ENCODE measurements around the gene PDE6G. TPM values are rescaled to one million over a fixed set of nuclear protein-coding genes. Genes with fewer than 3 reads are reported as not detected.
A peak's percentile ranks its signal among the peaks of the same experiment; 100 is the strongest.
"Not testable (repeated sequence)": the region's sequence is repeated elsewhere in the genome, so short reads cannot be mapped to it uniquely, and the experiment has no call there.

Gene PDE6G
- total and polyA plus RNA-seq, 9 donors: 0.22 to 1.3 (median 0.39) TPM; not detected in 6

GRCh38 chr17:81676906-81677305 is 20.6 kb upstream of the PDE6G start:
- H3K27me3 ChIP-seq: no peaks in the 10 kb centered on the region
- no peaks in the 10 kb centered on the region for H3K9me3 ChIP-seq
- no peak overlapping the region for H3K27ac ChIP-seq
- no peaks in the 10 kb centered on the region for H3K4me1 ChIP-seq (ENCODE audit: insufficient read depth)
- intact Hi-C loops (cut with DNase I): no loop called here
- no peaks in the 10 kb centered on the region for H3K36me3 ChIP-seq
- H3K4me3 ChIP-seq: no peak overlapping the region
- TF ChIP-seq CTCF (IDR thresholded peaks at IDR 0.05) (no peak), EP300 (IDR thresholded peaks at IDR 0.05) (no peak), POLR2A (IDR thresholded peaks at IDR 0.05) (no peak)
- no peak for DNase-seq
- WGBS, 3 donors: 82 to 87% (median 84%) methylated on average over 17 of the region's 17 CpGs

- intact Hi-C loops (cut with DNase I); DNase-seq; H3K4me3 ChIP-seq; H3K4me1 ChIP-seq (ENCODE audit: insufficient read depth); H3K27ac ChIP-seq; H3K36me3 ChIP-seq; H3K27me3 ChIP-seq; H3K9me3 ChIP-seq: not testable (repeated sequence)
- WGBS, 3 donors: 30 to 36% (median 33%) methylated on average over 18 of the region's 18 CpGs
- TF ChIP-seq CTCF (IDR thresholded peaks at IDR 0.05): peak in 2 of 3 donors; percentile 36 to 40
These were observed 19.3 kb upstream of the PDE6G start for GRCh38 chr17:81675515-81676221.

- Histone ChIP-seq H3K36me3 (no peaks in the 10 kb centered on the region), H3K9me3 (no peaks in the 10 kb centered on the region), H3K27ac (no peak overlapping the region), H3K4me3 (no peak overlapping the region), H3K27me3 (no peaks in the 10 kb centered on the region), H3K4me1 (ENCODE audit: insufficient read depth) (no peaks in the 10 kb centered on the region)
- 62 to 67% (median 66%) methylated on average over 18 of the region's 18 CpGs for WGBS, 3 donors
- DNase-seq: no peak
- TF ChIP-seq EP300 (IDR thresholded peaks at IDR 0.05) (no peak), CTCF (IDR thresholded peaks at IDR 0.05) (no peak), POLR2A (IDR thresholded peaks at IDR 0.05) (no peak)
- intact Hi-C loops (cut with DNase I): no loop called here
These were observed 17.4 kb upstream of the PDE6G start for GRCh38 chr17:81673561-81674258.

GRCh38 chr17:81672954-81673353 is 16.6 kb upstream of the PDE6G start:
- no peak overlapping the region for H3K4me3 ChIP-seq
- H3K4me1 ChIP-seq (ENCODE audit: insufficient read depth): no peaks in the 10 kb centered on the region
- no peaks in the 10 kb centered on the region for H3K9me3 ChIP-seq
- WGBS, 3 donors: 89 to 95% (median 93%) methylated on average over 16 of the region's 16 CpGs
- DNase-seq: no peak
- no peaks in the 10 kb centered on the region for H3K27me3 ChIP-seq
- no peaks in the 10 kb centered on the region for H3K36me3 ChIP-seq
- intact Hi-C loops (cut with DNase I): no loop called here
- no peak overlapping the region for H3K27ac ChIP-seq
- TF ChIP-seq POLR2A (IDR thresholded peaks at IDR 0.05) (no peak), CTCF (IDR thresholded peaks at IDR 0.05) (no peak)
